ENCODE measurements around the gene CYTH2.
"Not testable (repeated sequence)": the region's sequence is repeated elsewhere in the genome, so short reads cannot be mapped to it uniquely, and the experiment has no call there.

CYTH2 gene

GRCh38 chr19:48513289-48514122 is 44.3 kb downstream of the CYTH2 start:
- peak; percentile 80 for DNase-seq

- no peak for DNase-seq
Measured at GRCh38 chr19:48514123-48514458, 44.9 kb downstream of the CYTH2 start.

GRCh38 chr19:48516536-48516935 is 47.4 kb downstream of the CYTH2 start:
- DNase-seq: no peak

GRCh38 chr19:48518207-48518606 is 49.0 kb downstream of the CYTH2 start:
- DNase-seq: no peak

GRCh38 chr19:48519426-48519825 is 50.3 kb downstream of the CYTH2 start:
- not testable (repeated sequence) for DNase-seq

GRCh38 chr19:48520134-48520533 is 51.0 kb downstream of the CYTH2 start:
- DNase-seq: no peak

- DNase-seq: no peak
Measured at GRCh38 chr19:48524221-48524620, 55.1 kb downstream of the CYTH2 start.

- DNase-seq: no peak
Measured at GRCh38 chr19:48524732-48525131, 55.6 kb downstream of the CYTH2 start.

- no peak for DNase-seq
Measured at GRCh38 chr19:48529156-48529555, 60.0 kb downstream of the CYTH2 start.

GRCh38 chr19:48530066-48530720 is 61.0 kb downstream of the CYTH2 start:
- DNase-seq: no peak

- no peak for DNase-seq
Measured at GRCh38 chr19:48530770-48531169, 61.6 kb downstream of the CYTH2 start.

All from stimulated activated CD8-positive, alpha-beta memory T cell treated with anti-CD3 and anti-CD28 coated beads, Interleukin-4, amount 100 ng/mL, for 48 hours (primary cell).